Natural killer cell (primary cell): ENCODE measurements around the gene METAP1D. TPM values are rescaled to one million over a fixed set of nuclear protein-coding genes. Genes with fewer than 3 reads are reported as not detected.

Experiments
- ATAC-seq, 3 donors: fragments of 150-1000 bp in 2 of 3; fragments of 200-7000 bp in 1 of 3; cut with Tn5 transposase; 1 replicate in 1 of 3; 2 replicates in 2 of 3; pipeline ENCODE4 v1.10.0; 2021; ENCODE audit warnings: mild to moderate bottlenecking in 2 of 3, moderate library complexity in 2 of 3
- DNase-seq, 2 donors: peaks; one replicate each; pipeline versions ENCODE4 v3.0.0 to v3.0.0-alpha.2; 2013 to 2021; ENCODE audit warnings: mixed read lengths in 1 of 2
- H3K27ac ChIP-seq: one replicate; pipeline ENCODE4 v1.5.1; 2013; ENCODE audit warnings: mild to moderate bottlenecking, low read length
- H3K27me3 ChIP-seq: one replicate; pipeline ENCODE4 v1.6.1; 2013; ENCODE audit warnings: low read length; ENCODE audit not compliant: control insufficient read depth, insufficient read depth
- H3K36me3 ChIP-seq: one replicate; pipeline ENCODE4 v1.6.1; 2013; ENCODE audit warnings: low read length; ENCODE audit not compliant: control insufficient read depth, insufficient read depth
- H3K4me1 ChIP-seq: one replicate; pipeline ENCODE4 v1.6.1; 2013; ENCODE audit warnings: low read length; ENCODE audit not compliant: control insufficient read depth, insufficient read depth
- H3K4me3 ChIP-seq: one replicate; pipeline ENCODE4 v1.5.1; 2013; ENCODE audit warnings: low read length
- H3K9me3 ChIP-seq: one replicate; pipeline ENCODE4 v1.6.1; 2013; ENCODE audit warnings: low read length; ENCODE audit not compliant: control insufficient read depth, insufficient read depth
- H3K27ac Mint-ChIP-seq, 2 donors: one replicate each; pipeline ENCODE4 v1.8.0; 2022; ENCODE audit warnings: mild to moderate bottlenecking in 2 of 2, mixed read lengths in 2 of 2, moderate library complexity in 1 of 2
- H3K27me3 Mint-ChIP-seq, 2 donors: one replicate each; pipeline ENCODE4 v1.8.0; 2022; ENCODE audit warnings: low read depth in 2 of 2, mixed read lengths in 2 of 2
- H3K36me3 Mint-ChIP-seq: one replicate; pipeline ENCODE4 v1.8.0; 2022; ENCODE audit warnings: mixed read lengths
- H3K4me1 Mint-ChIP-seq, 2 donors: one replicate each; pipeline ENCODE4 v1.8.0; 2022; ENCODE audit warnings: mixed read lengths in 2 of 2
- H3K4me3 Mint-ChIP-seq: one replicate; pipeline ENCODE4 v1.8.0; 2022; ENCODE audit warnings: mild to moderate bottlenecking, moderate library complexity, mixed read lengths
- H3K9me3 Mint-ChIP-seq, 2 donors: one replicate each; pipeline ENCODE4 v1.8.0; 2022; ENCODE audit warnings: mixed read lengths in 2 of 2
- WGBS: methylation state at CpG from one replicate; pipeline ENCODE4 v1.1.7; 2013; ENCODE audit warnings: missing lambda C conversion rate; ENCODE audit not compliant: insufficient coverage; 5-methylcytosine and 5-hydroxymethylcytosine counted together
- intact Hi-C: fragments of 100-400 bp; cut with micrococcal nuclease; formaldehyde crosslinking; loops from one replicate; pipeline ENCODE4 v1.14.2; 2022
- total RNA-seq, 4 donors: library from RNA; stranded (reverse); fragments of 120-200 nt in 1 of 4; gene quantifications; one replicate each; pipeline versions ENCODE4 v1.2.3 to v1.2.4, GENCODE V29; 2013 to 2022
- TF ChIP-seq, protein P1 (sequence below): fragments of 200-600 bp; IDR thresholded peaks from one replicate; pipeline ENCODE4 v1.8.0; 2022; ENCODE audit warnings: antibody characterized with exemption

METAP1D gene
- total RNA-seq, 3 donors from 2014 or later (not counting 1 experiment from before 2014, with no cell fraction given): 2.8 to 3.4 (median 3.2) TPM

- H3K27ac Mint-ChIP-seq: no peak overlapping the region
- no peaks in the 10 kb centered on the region for H3K4me1 ChIP-seq
- H3K27me3 Mint-ChIP-seq: no peaks in the 10 kb centered on the region
- TF ChIP-seq, protein P1, sequence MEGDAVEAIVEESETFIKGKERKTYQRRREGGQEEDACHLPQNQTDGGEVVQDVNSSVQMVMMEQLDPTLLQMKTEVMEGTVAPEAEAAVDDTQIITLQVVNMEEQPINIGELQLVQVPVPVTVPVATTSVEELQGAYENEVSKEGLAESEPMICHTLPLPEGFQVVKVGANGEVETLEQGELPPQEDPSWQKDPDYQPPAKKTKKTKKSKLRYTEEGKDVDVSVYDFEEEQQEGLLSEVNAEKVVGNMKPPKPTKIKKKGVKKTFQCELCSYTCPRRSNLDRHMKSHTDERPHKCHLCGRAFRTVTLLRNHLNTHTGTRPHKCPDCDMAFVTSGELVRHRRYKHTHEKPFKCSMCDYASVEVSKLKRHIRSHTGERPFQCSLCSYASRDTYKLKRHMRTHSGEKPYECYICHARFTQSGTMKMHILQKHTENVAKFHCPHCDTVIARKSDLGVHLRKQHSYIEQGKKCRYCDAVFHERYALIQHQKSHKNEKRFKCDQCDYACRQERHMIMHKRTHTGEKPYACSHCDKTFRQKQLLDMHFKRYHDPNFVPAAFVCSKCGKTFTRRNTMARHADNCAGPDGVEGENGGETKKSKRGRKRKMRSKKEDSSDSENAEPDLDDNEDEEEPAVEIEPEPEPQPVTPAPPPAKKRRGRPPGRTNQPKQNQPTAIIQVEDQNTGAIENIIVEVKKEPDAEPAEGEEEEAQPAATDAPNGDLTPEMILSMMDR: no peak
- no peak overlapping the region for H3K4me3 ChIP-seq
- peaks cover 8% of the 10 kb centered on the region for H3K36me3 Mint-ChIP-seq
- H3K27ac ChIP-seq: no peak overlapping the region
- no peak overlapping the region for H3K4me3 Mint-ChIP-seq
- DNase-seq (no peak), ATAC-seq (no peak)
- intact Hi-C loops: no loop called here
- H3K27me3 ChIP-seq: no peaks in the 10 kb centered on the region
- H3K9me3 Mint-ChIP-seq: no peaks in the 10 kb centered on the region
- H3K4me1 Mint-ChIP-seq: no peaks in the 10 kb centered on the region
- WGBS: 96% methylated on average over 2 of the region's 2 CpGs
- no peaks in the 10 kb centered on the region for H3K9me3 ChIP-seq
- H3K36me3 ChIP-seq: peaks cover 14% of the 10 kb centered on the region
These were observed 14.7 kb upstream of the METAP1D start for GRCh38 chr2:171985076-171985475.

DNA sequence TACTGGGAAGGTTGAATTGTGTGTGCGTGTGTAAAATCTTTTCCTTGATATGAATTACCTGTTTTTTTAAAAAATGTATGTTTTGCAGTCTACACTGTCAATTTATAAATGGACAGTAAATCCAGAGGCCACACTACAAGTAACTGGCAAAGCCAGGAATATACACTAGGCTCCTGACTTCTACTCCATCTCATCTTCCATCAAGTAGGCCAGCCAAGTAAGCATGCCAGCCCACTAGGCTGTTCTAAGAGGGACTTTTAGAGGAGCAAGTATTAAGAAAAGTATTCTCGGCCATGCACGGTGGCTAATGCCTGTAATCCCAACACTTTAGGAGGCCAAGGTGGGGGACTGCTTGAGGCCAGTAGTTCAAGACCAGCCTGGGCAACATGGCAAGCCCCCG is 13.0 kb upstream of the METAP1D start:
- 88% methylated on average over 3 of the region's 4 CpGs for WGBS
- Mint-ChIP-seq H3K27ac (no peak overlapping the region), H3K36me3 (peaks cover 8% of the 10 kb centered on the region), H3K27me3 (no peaks in the 10 kb centered on the region), H3K4me1 (no peaks in the 10 kb centered on the region), H3K4me3 (no peak overlapping the region), H3K9me3 (no peaks in the 10 kb centered on the region)
- Histone ChIP-seq H3K27me3 (no peaks in the 10 kb centered on the region), H3K9me3 (no peaks in the 10 kb centered on the region), H3K4me3 (no peak overlapping the region), H3K27ac (no peak overlapping the region), H3K4me1 (no peaks in the 10 kb centered on the region), H3K36me3 (peaks cover 5% of the 10 kb centered on the region)
- TF ChIP-seq, protein P1: no peak
- intact Hi-C loops: no loop called here
- ATAC-seq: no peak
- no peak for DNase-seq

DNA sequence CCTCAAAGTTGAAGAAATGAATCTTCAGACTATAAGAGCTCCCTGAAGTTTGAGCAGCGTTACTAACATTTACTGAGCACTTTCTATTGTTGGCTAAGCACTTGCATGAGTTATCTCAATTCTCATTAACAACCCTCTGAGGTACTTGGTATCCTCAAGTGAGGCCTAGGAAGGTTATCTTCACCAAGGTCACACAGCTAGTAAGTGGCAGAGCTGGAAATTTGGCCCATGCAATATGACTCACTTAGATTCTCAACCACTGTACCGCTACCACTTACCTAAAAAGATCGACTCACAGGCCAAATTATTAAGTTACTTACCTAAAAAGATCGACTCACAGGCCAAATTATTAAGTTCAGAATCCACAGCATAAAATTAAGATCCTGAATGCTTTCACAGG is 8.7 kb upstream of the METAP1D start:
- Mint-ChIP-seq H3K27ac (no peak overlapping the region), H3K4me3 (no peak overlapping the region), H3K27me3 (peaks cover 11 to 19% of the 10 kb centered on the region in 2 donors), H3K36me3 (no peaks in the 10 kb centered on the region), H3K9me3 (no peaks in the 10 kb centered on the region), H3K4me1 (no peaks in the 10 kb centered on the region)
- Histone ChIP-seq H3K4me3 (no peak overlapping the region), H3K9me3 (no peaks in the 10 kb centered on the region), H3K36me3 (no peaks in the 10 kb centered on the region), H3K27ac (no peak overlapping the region), H3K27me3 (no peaks in the 10 kb centered on the region), H3K4me1 (no peaks in the 10 kb centered on the region)
- intact Hi-C loops: no loop called here
- WGBS: 98% methylated on average over 4 of the region's 4 CpGs
- ATAC-seq (no peak), DNase-seq (no peak)
- TF ChIP-seq, protein P1: no peak

DNA sequence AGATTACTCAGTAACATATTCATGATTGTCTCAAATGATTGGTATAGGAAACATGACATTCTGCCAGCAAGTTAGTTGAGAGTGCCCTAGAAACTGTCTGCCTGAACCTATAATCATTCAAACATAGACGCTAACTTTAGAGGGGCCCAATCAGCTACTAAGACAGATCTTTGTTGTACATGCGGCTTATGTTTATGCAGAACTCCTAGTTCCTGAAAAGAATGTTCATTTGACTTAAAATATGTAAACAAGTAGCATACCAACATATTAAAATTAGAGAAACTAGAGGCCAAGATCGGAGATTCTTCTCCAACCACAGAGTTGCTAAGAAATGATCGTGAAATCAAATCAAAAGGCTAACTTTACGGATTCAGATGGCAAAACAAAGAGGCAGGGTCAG is 4.2 kb upstream of the METAP1D start:
- peaks cover 11 to 24% of the 10 kb centered on the region in 2 donors for H3K27me3 Mint-ChIP-seq
- 96% methylated on average over 4 of the region's 5 CpGs for WGBS
- DNase-seq (no peak), ATAC-seq (no peak)
- no peaks in the 10 kb centered on the region for H3K36me3 Mint-ChIP-seq
- Histone ChIP-seq H3K27me3 (no peaks in the 10 kb centered on the region), H3K27ac (no peak overlapping the region), H3K4me1 (peaks cover 7% of the 10 kb centered on the region), H3K9me3 (no peaks in the 10 kb centered on the region), H3K36me3 (no peaks in the 10 kb centered on the region), H3K4me3 (no peak overlapping the region)
- TF ChIP-seq, protein P1: no peak
- no peaks in the 10 kb centered on the region for H3K9me3 Mint-ChIP-seq
- no peak overlapping the region for H3K27ac Mint-ChIP-seq
- no peak overlapping the region for H3K4me3 Mint-ChIP-seq
- H3K4me1 Mint-ChIP-seq: peaks cover 7 to 16% of the 10 kb centered on the region in 2 donors
- intact Hi-C loops: no loop called here
